Progenitor cell of endocrine pancreas (in vitro differentiated cells): ENCODE measurements around the gene ZNF638. TPM values are rescaled to one million over a fixed set of nuclear protein-coding genes. Genes with fewer than 3 reads are reported as not detected.

ENCODE experiments used
- DNase-seq: peaks from one replicate; pipeline ENCODE4 v3.0.0; 2021; ENCODE audit warnings: low spot score; ENCODE audit not compliant: unreplicated experiment
- H3K27ac Mint-ChIP-seq: 2 replicates; pipeline ENCODE4 v1.8.0; 2021; ENCODE audit warnings: mild to moderate bottlenecking, moderate library complexity, mixed read lengths
- H3K27me3 Mint-ChIP-seq: 2 replicates; pipeline ENCODE4 v1.8.0; 2021; ENCODE audit warnings: mixed read lengths
- H3K36me3 Mint-ChIP-seq: 2 replicates; pipeline ENCODE4 v1.8.0; 2022; ENCODE audit warnings: mixed read lengths; ENCODE audit not compliant: insufficient read depth
- H3K4me1 Mint-ChIP-seq: 2 replicates; pipeline ENCODE4 v1.8.0; 2021; ENCODE audit warnings: low read depth, mixed read lengths
- H3K4me3 Mint-ChIP-seq: 2 replicates; pipeline ENCODE4 v1.8.0; 2021; ENCODE audit warnings: low read depth, mild to moderate bottlenecking, moderate library complexity, mixed read lengths
- H3K9me3 Mint-ChIP-seq: 2 replicates; pipeline ENCODE4 v1.8.0; 2021; ENCODE audit warnings: low read depth, mixed read lengths
- total RNA-seq: library from RNA; stranded (reverse); gene quantifications from 2 replicates; pipeline ENCODE4 v1.2.1, GENCODE V29; 2021
- TF ChIP-seq, protein P1 (sequence below): fragments of 200-600 bp; sonication (generic); IDR thresholded peaks from one replicate; pipeline ENCODE4 v1.5.0; 2021; ENCODE audit warnings: antibody characterized with exemption, mild to moderate bottlenecking; ENCODE audit not compliant: unreplicated experiment

Gene ZNF638
- total RNA-seq, 1 donor from 2014 or later, result 216 TPM

DNA sequence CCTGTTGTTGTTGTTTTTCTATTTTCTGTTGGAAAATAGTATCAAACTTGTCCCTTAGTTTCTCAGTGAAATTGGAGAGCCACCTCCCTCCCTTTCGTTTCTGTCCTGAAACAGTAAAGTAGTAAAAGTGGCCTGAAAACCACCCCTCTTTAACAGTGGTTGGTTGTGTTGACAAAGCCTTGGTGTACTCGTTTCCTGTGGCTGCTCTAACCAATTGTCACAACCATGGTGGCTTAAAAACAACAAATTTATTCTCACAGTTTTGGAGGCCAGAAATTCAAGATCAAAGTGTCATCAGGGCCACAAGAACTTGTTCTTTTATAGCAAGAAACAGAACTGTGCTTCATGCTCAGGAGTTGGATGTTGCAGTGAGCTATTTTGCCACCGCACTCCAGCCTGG is 117.8 kb downstream of the ZNF638 start:
- H3K9me3 Mint-ChIP-seq, result no peaks in the 10 kb centered on the region
- H3K4me1 Mint-ChIP-seq, result peaks cover 3% of the 10 kb centered on the region
- no peak overlapping the region for H3K4me3 Mint-ChIP-seq
- no peak for DNase-seq
- H3K27me3 Mint-ChIP-seq, result peaks cover 32% of the 10 kb centered on the region
- no peak overlapping the region for H3K27ac Mint-ChIP-seq
- peaks cover 3% of the 10 kb centered on the region for H3K36me3 Mint-ChIP-seq
- TF ChIP-seq, protein P1, sequence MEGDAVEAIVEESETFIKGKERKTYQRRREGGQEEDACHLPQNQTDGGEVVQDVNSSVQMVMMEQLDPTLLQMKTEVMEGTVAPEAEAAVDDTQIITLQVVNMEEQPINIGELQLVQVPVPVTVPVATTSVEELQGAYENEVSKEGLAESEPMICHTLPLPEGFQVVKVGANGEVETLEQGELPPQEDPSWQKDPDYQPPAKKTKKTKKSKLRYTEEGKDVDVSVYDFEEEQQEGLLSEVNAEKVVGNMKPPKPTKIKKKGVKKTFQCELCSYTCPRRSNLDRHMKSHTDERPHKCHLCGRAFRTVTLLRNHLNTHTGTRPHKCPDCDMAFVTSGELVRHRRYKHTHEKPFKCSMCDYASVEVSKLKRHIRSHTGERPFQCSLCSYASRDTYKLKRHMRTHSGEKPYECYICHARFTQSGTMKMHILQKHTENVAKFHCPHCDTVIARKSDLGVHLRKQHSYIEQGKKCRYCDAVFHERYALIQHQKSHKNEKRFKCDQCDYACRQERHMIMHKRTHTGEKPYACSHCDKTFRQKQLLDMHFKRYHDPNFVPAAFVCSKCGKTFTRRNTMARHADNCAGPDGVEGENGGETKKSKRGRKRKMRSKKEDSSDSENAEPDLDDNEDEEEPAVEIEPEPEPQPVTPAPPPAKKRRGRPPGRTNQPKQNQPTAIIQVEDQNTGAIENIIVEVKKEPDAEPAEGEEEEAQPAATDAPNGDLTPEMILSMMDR, result no peak

DNA sequence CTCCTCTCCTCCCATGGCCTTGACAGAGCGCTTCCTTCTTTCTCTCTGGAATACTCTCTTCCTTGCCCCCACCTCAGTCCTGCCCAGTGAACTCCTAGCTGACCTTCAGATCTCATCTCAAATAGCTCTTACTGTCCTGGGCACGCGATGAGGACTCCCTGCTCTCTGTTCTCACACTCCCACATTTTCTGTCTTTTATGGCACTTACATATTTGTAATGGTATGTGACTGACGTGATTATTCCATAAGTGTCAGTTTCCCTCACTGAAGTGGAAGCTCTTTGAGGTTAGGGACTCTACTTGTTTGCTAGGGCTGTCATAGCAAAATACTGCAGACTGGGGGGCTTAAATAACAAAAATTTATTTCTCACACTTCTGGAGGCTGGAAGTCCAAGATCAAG is 120.1 kb downstream of the ZNF638 start:
- no peaks in the 10 kb centered on the region for H3K9me3 Mint-ChIP-seq
- H3K36me3 Mint-ChIP-seq, result no peaks in the 10 kb centered on the region
- peaks cover 9% of the 10 kb centered on the region for H3K4me1 Mint-ChIP-seq
- H3K4me3 Mint-ChIP-seq, result no peak overlapping the region
- H3K27me3 Mint-ChIP-seq, result peaks cover 49% of the 10 kb centered on the region
- H3K27ac Mint-ChIP-seq, result no peak overlapping the region
- no peak for DNase-seq
- TF ChIP-seq, protein P1, result no peak

DNA sequence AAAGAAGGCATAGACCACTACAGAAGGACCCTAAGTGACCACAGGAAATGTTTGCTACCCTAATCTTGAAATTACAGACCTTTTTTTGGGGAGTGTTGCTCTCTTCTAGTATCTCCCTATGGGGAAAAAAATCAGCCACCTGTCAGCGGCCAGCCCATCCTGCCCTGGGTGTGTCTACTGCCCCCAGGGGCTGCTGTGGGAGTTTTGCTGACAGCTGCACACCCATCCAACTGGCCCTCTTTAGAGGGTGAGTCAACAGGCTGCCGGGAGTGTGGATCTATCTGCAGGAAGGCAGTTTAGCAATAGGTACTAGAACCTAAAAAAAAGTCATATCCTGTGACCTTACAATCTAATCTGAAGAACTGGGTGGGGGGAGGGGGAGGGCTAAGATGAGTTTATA is 121.0 kb downstream of the ZNF638 start:
- TF ChIP-seq, protein P1, result peak; percentile 20
- Mint-ChIP-seq H3K4me3 (no peak overlapping the region), H3K27ac (no peak overlapping the region), H3K27me3 (peaks cover 49% of the 10 kb centered on the region), H3K4me1 (peaks cover 10% of the 10 kb centered on the region), H3K36me3 (no peaks in the 10 kb centered on the region), H3K9me3 (no peaks in the 10 kb centered on the region)
- no peak for DNase-seq

DNA sequence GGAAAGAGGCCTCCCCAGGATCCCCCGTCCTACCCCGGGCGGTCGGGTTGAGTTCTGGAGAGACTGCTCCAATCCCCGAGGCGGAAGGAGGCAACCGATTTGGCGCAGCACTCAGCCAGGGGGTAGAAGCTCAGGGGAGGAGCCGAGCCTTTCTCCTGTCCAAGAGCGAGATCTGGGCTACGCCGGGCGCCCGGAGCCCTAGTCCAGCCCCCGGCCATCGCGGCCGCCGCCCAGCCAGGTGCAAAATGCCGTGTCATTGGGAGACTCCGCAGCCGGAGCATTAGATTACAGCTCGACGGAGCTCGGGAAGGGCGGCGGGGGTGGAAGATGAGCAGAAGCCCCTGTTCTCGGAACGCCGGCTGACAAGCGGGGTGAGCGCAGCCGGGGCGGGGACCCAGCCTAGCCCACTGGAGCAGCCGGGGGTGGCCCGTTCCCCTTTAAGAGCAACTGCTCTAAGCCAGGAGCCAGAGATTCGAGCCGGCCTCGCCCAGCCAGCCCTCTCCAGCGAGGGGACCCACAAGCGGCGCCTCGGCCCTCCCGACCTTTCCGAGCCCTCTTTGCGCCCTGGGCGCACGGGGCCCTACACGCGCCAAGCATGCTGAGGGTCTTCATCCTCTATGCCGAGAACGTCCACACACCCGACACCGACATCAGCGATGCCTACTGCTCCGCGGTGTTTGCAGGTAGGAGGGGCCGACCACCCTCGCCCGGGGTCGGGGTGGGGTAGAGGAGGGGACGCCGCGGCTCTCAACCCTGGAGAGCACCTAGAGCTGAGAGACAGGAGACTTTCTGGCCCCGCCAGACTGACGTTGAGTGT is 122.0 kb downstream of the ZNF638 start, which contains the start of gene DYSF:
TSS of gene DYSF (plus strand) at position 158 of the 817 bp plus-strand sequence.
- no peak within 1 kb of the TSS for H3K27ac Mint-ChIP-seq
- TF ChIP-seq, protein P1, result no peak
- no peaks in the 10 kb centered on the region for H3K36me3 Mint-ChIP-seq
- H3K9me3 Mint-ChIP-seq, result no peaks in the 10 kb centered on the region
- H3K4me1 Mint-ChIP-seq, result peaks cover 10% of the 10 kb centered on the region
- peak within 1 kb of the TSS; percentile 66 for H3K4me3 Mint-ChIP-seq
- H3K27me3 Mint-ChIP-seq, result peaks cover 49% of the 10 kb centered on the region
- DNase-seq, result no peak

DNA sequence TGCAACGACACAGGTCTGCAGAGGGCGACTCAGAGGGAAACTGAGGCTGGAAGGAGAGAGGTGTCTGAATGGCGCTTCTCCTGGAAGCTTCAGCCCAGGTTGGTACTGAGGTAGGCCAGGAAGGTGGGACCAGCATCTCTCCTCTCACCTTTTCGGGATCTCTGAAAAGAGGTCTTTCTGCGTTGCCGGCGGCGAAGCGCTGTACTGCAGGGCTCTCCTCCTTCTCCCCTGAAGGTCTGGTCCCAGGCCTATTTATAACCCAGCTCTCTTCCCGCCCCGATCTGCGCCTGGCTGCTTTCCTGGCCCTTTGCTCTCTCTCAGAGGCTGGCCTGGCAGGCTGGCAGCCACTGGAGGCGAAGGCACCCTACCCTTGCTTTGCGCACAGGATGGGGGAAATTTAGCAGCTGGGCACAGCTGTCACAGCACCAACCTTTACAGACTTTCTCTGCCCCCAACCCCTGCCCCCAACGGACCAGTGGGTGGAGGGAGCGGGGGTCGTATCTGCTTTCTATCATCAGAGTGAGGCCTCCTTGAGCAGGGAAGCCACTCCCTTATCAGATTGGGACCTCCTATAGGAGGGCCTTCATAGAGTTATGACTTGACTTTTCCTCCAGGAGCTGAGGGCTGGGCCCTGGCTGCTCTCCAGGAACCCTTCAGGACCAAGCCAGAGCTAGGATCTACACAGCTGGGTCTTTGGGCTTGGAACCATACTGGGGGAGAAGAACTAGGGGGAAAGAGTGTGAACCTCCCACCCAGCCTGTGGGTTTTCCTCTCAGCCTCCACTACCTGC is 122.8 kb downstream of the ZNF638 start:
- Mint-ChIP-seq H3K4me1 (peaks cover 10% of the 10 kb centered on the region), H3K9me3 (no peaks in the 10 kb centered on the region), H3K27me3 (peaks cover 49% of the 10 kb centered on the region), H3K36me3 (no peaks in the 10 kb centered on the region), H3K27ac (no peak overlapping the region), H3K4me3 (peak overlapping the region; percentile 66)
- no peak for DNase-seq
- TF ChIP-seq, protein P1, result no peak
